HAP-1 (cell line): Measurements from ENCODE around the gene PUSL1.

Source experiments
- DNase-seq, 2 experiments: peaks; one replicate each; pipeline ENCODE4 v3.0.0-alpha.2; 2016 to 2020; ENCODE audit warnings: low spot score in 2 of 2
- H3K27me3 ChIP-seq: fragments of 250-450 bp; sonication (Bioruptor Pico); 2 replicates; pipeline ENCODE4 v1.5.1; 2020; ENCODE audit warnings: low read depth, mild to moderate bottlenecking, moderate library complexity
- H3K36me3 ChIP-seq: fragments of 250-450 bp; sonication (Bioruptor Pico); replicated peaks from 2 replicates; pipeline ENCODE4 v1.5.1; 2020; ENCODE audit warnings: mild to moderate bottlenecking
- H3K4me1 ChIP-seq: fragments of 250-450 bp; sonication (Bioruptor Pico); 2 replicates; pipeline ENCODE4 v1.5.1; 2020; ENCODE audit warnings: mild to moderate bottlenecking
- H3K4me3 ChIP-seq: fragments of 250-450 bp; sonication (Bioruptor Pico); 2 replicates; pipeline ENCODE4 v1.5.1; 2020; ENCODE audit warnings: mild to moderate bottlenecking, moderate library complexity
- H3K9me3 ChIP-seq: fragments of 250-450 bp; sonication (Bioruptor Pico); 2 replicates; pipeline ENCODE4 v1.5.1; 2020; ENCODE audit warnings: mild to moderate bottlenecking, moderate library complexity
- in situ Hi-C: fragments of 300-500 bp; cut with MboI; formaldehyde crosslinking; loops from 3 replicates; pipeline ENCODE4 v1.14.3; 2020; ENCODE audit warnings: low sequenced_read_pairs, inconsistent platforms, mixed read lengths

The PUSL1 gene

GRCh38 chr1:1294250-1294890 lies 14.0 kb upstream of the PUSL1 start:
- H3K4me3 ChIP-seq, result no peak overlapping the region
- no peaks in the 10 kb centered on the region for H3K27me3 ChIP-seq
- no peak for DNase-seq
- in situ Hi-C loops, result no loop called here
- no peaks in the 10 kb centered on the region for H3K9me3 ChIP-seq
- no peaks in the 10 kb centered on the region; the same call in 1 of the 2 replicates for H3K36me3 ChIP-seq
- H3K4me1 ChIP-seq, result no peaks in the 10 kb centered on the region

- in situ Hi-C loops, result no loop called here
- no peaks in the 10 kb centered on the region for H3K9me3 ChIP-seq
- no peaks in the 10 kb centered on the region; the same call in 1 of the 2 replicates for H3K36me3 ChIP-seq
- no peak overlapping the region for H3K4me3 ChIP-seq
- no peaks in the 10 kb centered on the region for H3K27me3 ChIP-seq
- no peaks in the 10 kb centered on the region for H3K4me1 ChIP-seq
- DNase-seq, result no peak
Measured at GRCh38 chr1:1295154-1295923, 13.1 kb upstream of the PUSL1 start.

GRCh38 chr1:1296070-1297061 lies 12.0 kb upstream of the PUSL1 start:
- Histone ChIP-seq H3K4me1 (no peaks in the 10 kb centered on the region), H3K27me3 (no peaks in the 10 kb centered on the region), H3K4me3 (no peak overlapping the region), H3K9me3 (no peaks in the 10 kb centered on the region), H3K36me3 (no peaks in the 10 kb centered on the region; the same call in 1 of the 2 replicates)
- in situ Hi-C loops, result no loop called here
- no peak for DNase-seq

- no peaks in the 10 kb centered on the region for H3K36me3 ChIP-seq
- H3K27me3 ChIP-seq, result no peaks in the 10 kb centered on the region
- DNase-seq, result no peak
- H3K9me3 ChIP-seq, result no peaks in the 10 kb centered on the region
- H3K4me3 ChIP-seq, result no peak overlapping the region
- no peaks in the 10 kb centered on the region for H3K4me1 ChIP-seq
- in situ Hi-C loops, result no loop called here
Measured at GRCh38 chr1:1297802-1298424, 10.5 kb upstream of the PUSL1 start.

- Histone ChIP-seq H3K4me3 (no peak overlapping the region), H3K4me1 (no peaks in the 10 kb centered on the region), H3K27me3 (no peaks in the 10 kb centered on the region), H3K9me3 (no peaks in the 10 kb centered on the region), H3K36me3 (no peaks in the 10 kb centered on the region)
- DNase-seq, result peak in 1 of 2 experiments; percentile 55
- in situ Hi-C loops, result no loop called here
Measured at GRCh38 chr1:1298861-1299685, 9.3 kb upstream of the PUSL1 start.

GRCh38 chr1:1299686-1300351 lies 8.6 kb upstream of the PUSL1 start:
- no peak for DNase-seq
- Histone ChIP-seq H3K9me3 (no peaks in the 10 kb centered on the region), H3K4me3 (no peak overlapping the region), H3K27me3 (no peaks in the 10 kb centered on the region), H3K36me3 (no peaks in the 10 kb centered on the region), H3K4me1 (peaks cover 5% of the 10 kb centered on the region)
- in situ Hi-C loops, result loop anchor here (10.0 kb wide), 2 partner anchors 55 to 185 kb away; partner anchors contain the start of genes C1QTNF12 and C1orf159

- peaks cover 10% of the 10 kb centered on the region for H3K4me1 ChIP-seq
- no peaks in the 10 kb centered on the region for H3K36me3 ChIP-seq
- no peak for DNase-seq
- in situ Hi-C loops, result loop anchor here (10.0 kb wide), 2 partner anchors 56 to 186 kb away; partner anchors contain the start of genes C1QTNF12 and C1orf159
- no peak overlapping the region for H3K4me3 ChIP-seq
- H3K27me3 ChIP-seq, result no peaks in the 10 kb centered on the region
- no peaks in the 10 kb centered on the region for H3K9me3 ChIP-seq
Measured at GRCh38 chr1:1300352-1300739, 8.1 kb upstream of the PUSL1 start.

- Histone ChIP-seq H3K4me1 (peaks cover 27% of the 10 kb centered on the region), H3K36me3 (no peaks in the 10 kb centered on the region), H3K27me3 (no peaks in the 10 kb centered on the region), H3K9me3 (no peaks in the 10 kb centered on the region), H3K4me3 (no peak overlapping the region)
- DNase-seq, result no peak
- in situ Hi-C loops, result loop anchor here (10.0 kb wide), 2 partner anchors 57 to 187 kb away; partner anchors contain the start of genes C1QTNF12 and C1orf159
Measured at GRCh38 chr1:1302006-1302430, 6.4 kb upstream of the PUSL1 start.

- Histone ChIP-seq H3K9me3 (no peaks in the 10 kb centered on the region), H3K36me3 (no peaks in the 10 kb centered on the region), H3K4me3 (no peak overlapping the region), H3K27me3 (no peaks in the 10 kb centered on the region), H3K4me1 (peaks cover 27% of the 10 kb centered on the region)
- in situ Hi-C loops, result loop anchor here (10.0 kb wide), 2 partner anchors 58 to 188 kb away; partner anchors contain the start of genes C1QTNF12 and C1orf159
- no peak for DNase-seq
Measured at GRCh38 chr1:1302951-1303509, 5.4 kb upstream of the PUSL1 start.

- H3K4me1 ChIP-seq, result peaks cover 27% of the 10 kb centered on the region
- no peaks in the 10 kb centered on the region for H3K27me3 ChIP-seq
- no peaks in the 10 kb centered on the region for H3K9me3 ChIP-seq
- no peaks in the 10 kb centered on the region for H3K36me3 ChIP-seq
- in situ Hi-C loops, result loop anchor here (10.0 kb wide), 2 partner anchors 59 to 189 kb away; partner anchors contain the start of genes C1QTNF12 and C1orf159
- H3K4me3 ChIP-seq, result no peak overlapping the region
- DNase-seq, result no peak
Measured at GRCh38 chr1:1303736-1304135, 4.7 kb upstream of the PUSL1 start.

- Histone ChIP-seq H3K9me3 (no peaks in the 10 kb centered on the region), H3K4me3 (peak overlapping the region; percentile 69; the same call in 1 of the 2 replicates), H3K36me3 (no peaks in the 10 kb centered on the region; the same call in 1 of the 2 replicates), H3K27me3 (no peaks in the 10 kb centered on the region), H3K4me1 (peaks cover 28% of the 10 kb centered on the region)
- DNase-seq, result peak; percentile 52 to 82
- in situ Hi-C loops, result loop anchor here (10.0 kb wide), 2 partner anchors 60 to 190 kb away; partner anchors contain the start of genes C1QTNF12 and C1orf159
Measured at GRCh38 chr1:1304331-1305299, 3.8 kb upstream of the PUSL1 start.
